ENCODE results near the gene CPAMD8.

DNA sequence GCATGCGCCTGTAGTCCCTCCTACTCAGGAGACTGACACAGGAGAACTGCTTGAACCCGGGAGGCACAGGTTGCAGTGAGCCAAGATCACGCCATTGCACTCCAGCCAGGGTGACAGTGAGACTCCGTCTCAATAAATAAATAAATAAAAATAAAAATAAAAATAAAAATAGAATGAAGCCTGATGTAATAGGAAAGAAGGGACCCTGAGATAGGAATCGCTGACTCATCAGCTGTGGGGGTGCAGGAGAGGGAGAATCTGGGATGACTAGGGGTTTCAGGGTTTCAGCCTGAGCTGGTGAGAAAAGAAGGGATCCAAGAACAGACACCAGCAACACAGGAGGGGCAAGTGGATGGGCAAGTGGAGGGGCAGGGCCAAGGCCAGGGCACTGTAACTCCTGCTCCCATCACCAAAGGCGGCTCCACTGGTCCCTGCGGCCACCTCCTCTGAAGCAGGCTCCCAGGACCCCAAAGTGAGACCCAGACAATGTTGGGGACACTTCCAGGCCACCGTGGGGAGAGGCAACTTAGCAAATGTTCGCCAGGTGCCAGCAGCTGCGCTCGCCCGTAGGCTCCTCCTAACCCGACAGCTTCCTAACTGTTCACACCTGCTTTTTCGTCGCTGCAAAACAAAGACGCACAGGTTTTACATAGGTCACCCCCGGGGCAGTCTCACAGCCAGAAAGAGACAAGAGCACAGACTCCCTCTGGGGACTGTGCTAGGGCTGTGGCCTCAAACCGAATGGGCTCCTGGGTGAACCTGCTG, 47.4 kb upstream of the CPAMD8 start:
- TF ChIP-seq FOSL1 (IDR thresholded peaks at IDR 0.05; ENCODE audit: insufficient read depth, low read depth, low read length) (no peak), ZNF274 (IDR thresholded peaks at IDR 0.05; ENCODE audit: borderline replicate concordance, extremely low read depth, low read length) (no peak)

All from H1 (cell line).